Liver (tissue), 9 donors: ENCODE measurements around the gene PRKCH. TPM values are rescaled to one million over a fixed set of nuclear protein-coding genes. Genes with fewer than 3 reads are reported as not detected.

Source experiments
- DNase-seq: peaks from one replicate; pipeline ENCODE4 v3.0.0-alpha.2; 2017; ENCODE audit warnings: low spot score
- H3K27ac ChIP-seq, 2 donors: one replicate each; pipeline ENCODE4 v1.7.0; 2013; ENCODE audit warnings: inconsistent platforms in 2 of 2, low read length in 2 of 2, control low read depth in 1 of 2, low read depth in 1 of 2, mild to moderate bottlenecking in 1 of 2
- H3K27me3 ChIP-seq, 4 donors: one replicate each; pipeline versions ENCODE4 v1.6.1 to v1.7.0; 2013; ENCODE audit warnings: low read length in 3 of 4, inconsistent platforms in 1 of 4, mild to moderate bottlenecking in 1 of 4, moderate library complexity in 1 of 4; ENCODE audit not compliant: control insufficient read depth in 4 of 4, insufficient read depth in 4 of 4
- H3K36me3 ChIP-seq, 4 donors: one replicate each; pipeline versions ENCODE4 v1.6.1 to v1.7.0; 2013; ENCODE audit warnings: low read length in 3 of 4, mild to moderate bottlenecking in 3 of 4, low read depth in 1 of 4, moderate library complexity in 1 of 4; ENCODE audit not compliant: control insufficient read depth in 4 of 4, insufficient read depth in 3 of 4
- H3K4me1 ChIP-seq, 4 donors: one replicate each; pipeline versions ENCODE4 v1.6.1 to v1.7.0; 2013; ENCODE audit warnings: low read length in 3 of 4, mild to moderate bottlenecking in 3 of 4, moderate library complexity in 1 of 4; ENCODE audit not compliant: control insufficient read depth in 4 of 4, insufficient read depth in 4 of 4
- H3K4me3 ChIP-seq, 3 donors: one replicate each; pipeline versions ENCODE4 v1.6.1 to v1.7.0; 2013; ENCODE audit warnings: low read length in 3 of 3, control low read depth in 1 of 3, low read depth in 1 of 3, mild to moderate bottlenecking in 1 of 3
- H3K9ac ChIP-seq, 2 donors: one replicate each; pipeline ENCODE4 v1.7.0; 2013; ENCODE audit warnings: low read length in 2 of 2, mild to moderate bottlenecking in 2 of 2, moderate library complexity in 2 of 2, control low read depth in 1 of 2, low read depth in 1 of 2
- H3K9me3 ChIP-seq, 4 donors: one replicate each; pipeline versions ENCODE4 v1.6.1 to v1.7.0; 2013; ENCODE audit warnings: low read length in 3 of 4; ENCODE audit not compliant: control insufficient read depth in 4 of 4
- CTCF ChIP-seq: fragments of 150-350 bp; IDR thresholded peaks from 2 replicates; pipeline ENCODE4 v1.5.1; 2017; ENCODE audit warnings: improper control_type of control experiment, low read depth, low read length; ENCODE audit not compliant: missing input control
- EGR1 ChIP-seq, 2 donors: IDR thresholded peaks; 2 replicates each; pipeline ENCODE4 v1.6.1; 2016 to 2018; ENCODE audit warnings: antibody characterized with exemption in 2 of 2, low read depth in 2 of 2
- FOXA1 ChIP-seq: IDR thresholded peaks from 2 replicates; pipeline ENCODE4 v1.6.1; 2016; ENCODE audit warnings: antibody characterized with exemption
- FOXA2 ChIP-seq: IDR thresholded peaks from 2 replicates; pipeline ENCODE4 v1.6.1; 2016; ENCODE audit warnings: antibody characterized with exemption
- GABPA ChIP-seq, 2 donors: IDR thresholded peaks in 1 of 2; conservative IDR thresholded peaks in 1 of 2; 2 replicates each; pipeline ENCODE4 v1.6.1; 2016; ENCODE audit warnings: antibody characterized with exemption in 2 of 2, mild to moderate bottlenecking in 1 of 2, moderate library complexity in 1 of 2
- HNF4A ChIP-seq, 2 donors: conservative IDR thresholded peaks; 2 replicates each; pipeline ENCODE4 v1.6.1; 2016; ENCODE audit warnings: antibody characterized with exemption in 2 of 2, mild to moderate bottlenecking in 2 of 2
- HNF4G ChIP-seq: IDR thresholded peaks from 2 replicates; pipeline ENCODE4 v1.6.1; 2016; ENCODE audit warnings: antibody characterized with exemption
- JUND ChIP-seq, 2 donors: IDR thresholded peaks; 2 replicates each; pipeline ENCODE4 v1.6.1; 2016; ENCODE audit warnings: antibody characterized with exemption in 2 of 2
- MAX ChIP-seq: IDR thresholded peaks from 2 replicates; pipeline ENCODE4 v1.6.1; 2016; ENCODE audit warnings: antibody characterized with exemption
- NR2F2 ChIP-seq: IDR thresholded peaks from 2 replicates; pipeline ENCODE4 v1.6.1; 2016; ENCODE audit warnings: antibody characterized with exemption
- RAD21 ChIP-seq, 2 donors: IDR thresholded peaks; 2 replicates each; pipeline ENCODE4 v1.6.1; 2016; ENCODE audit warnings: antibody characterized with exemption in 2 of 2, mild to moderate bottlenecking in 2 of 2
- RXRA ChIP-seq, 2 donors: IDR thresholded peaks; 2 replicates each; pipeline ENCODE4 v1.6.1; 2017 to 2018; ENCODE audit warnings: antibody characterized with exemption in 2 of 2, mild to moderate bottlenecking in 1 of 2
- SP1 ChIP-seq: IDR thresholded peaks from 2 replicates; pipeline ENCODE4 v1.6.1; 2018; ENCODE audit warnings: antibody characterized with exemption, mild to moderate bottlenecking
- TAF1 ChIP-seq: conservative IDR thresholded peaks from 2 replicates; pipeline ENCODE4 v1.6.1; 2016; ENCODE audit warnings: antibody characterized with exemption, mild to moderate bottlenecking
- YY1 ChIP-seq: IDR thresholded peaks from 2 replicates; pipeline ENCODE4 v1.6.1; 2016; ENCODE audit warnings: antibody characterized with exemption, mild to moderate bottlenecking
- ZBTB33 ChIP-seq: IDR thresholded peaks from 2 replicates; pipeline ENCODE4 v1.6.1; 2016; ENCODE audit warnings: antibody characterized with exemption
- WGBS: extraction: QIAGEN DNeasy Blood & Tissue Kit; methylation state at CpG from one replicate; pipeline ENCODE4 v1.1.7; 2013; 5-methylcytosine and 5-hydroxymethylcytosine counted together
- polyA plus RNA-seq, 2 donors: library from polyadenylated mRNA; stranded (reverse) in 1 of 2; unstranded in 1 of 2; fragments of 200-250 nt in 1 of 2; fragments of >200 nt in 1 of 2; fragmentation: Nextera tagmentation in 1 of 2; extraction: Ambion mirVana in 1 of 2; gene quantifications; one replicate each; pipeline versions ENCODE4 v1.2.1 to v1.2.3, GENCODE V29; 2013 to 2015
- total RNA-seq, 2 donors: library from RNA; depleted of rRNA; stranded (reverse); fragments of >200 nt; gene quantifications; one replicate each; pipeline ENCODE4 v1.2.3, GENCODE V29; 2014
- donor health status: healthy.
- donor health status: healthy.
- donor health status: healthy.
- donor health status: healthy.
- donor health status: healthy.

Gene PRKCH
- total and polyA plus RNA-seq, 4 donors: 3.9 to 13.7 (median 7.0) TPM

- no peak for TF ChIP-seq MAX
- no peak for TF ChIP-seq HNF4G
- TF ChIP-seq EGR1 (IDR thresholded peaks at IDR 0.05; ENCODE audit: low read depth in 2 of 2): no peak
- TF ChIP-seq TAF1: no peak
- TF ChIP-seq HNF4A (conservative IDR thresholded peaks at IDR 0.05): no peak
- no peak for TF ChIP-seq JUND (IDR thresholded peaks at IDR 0.05)
- no peak for TF ChIP-seq SP1
- TF ChIP-seq ZBTB33: no peak
- TF ChIP-seq FOXA1: no peak
- TF ChIP-seq RAD21 (IDR thresholded peaks at IDR 0.05): no peak
- no peak for TF ChIP-seq GABPA (IDR thresholded peaks at IDR 0.05 in 1 of 2, conservative IDR thresholded peaks at IDR 0.05 in 1 of 2)
- TF ChIP-seq CTCF: no peak
- no peak for TF ChIP-seq NR2F2
- no peak for TF ChIP-seq FOXA2
- TF ChIP-seq RXRA (IDR thresholded peaks at IDR 0.05): no peak
- no peaks in the 10 kb centered on the region for H3K9me3 ChIP-seq
- no peak overlapping the region for H3K9ac ChIP-seq
- WGBS: 26% methylated on average over 5 of the region's 5 CpGs
- no peaks in the 10 kb centered on the region for H3K36me3 ChIP-seq
- no peak overlapping the region for H3K27ac ChIP-seq
- H3K4me1 ChIP-seq: peaks cover 2 to 32% (median 23%) of the 10 kb centered on the region in 4 donors
- H3K27me3 ChIP-seq: no peaks in the 10 kb centered on the region
- DNase-seq: no peak
- H3K4me3 ChIP-seq: peak overlapping the region in 2 of 3 donors; percentile 72 to 81
Measured at GRCh38 chr14:61279082-61279481, 42.3 kb upstream of the PRKCH start.

GRCh38 chr14:61280092-61280525 lies 41.3 kb upstream of the PRKCH start:
- no peaks in the 10 kb centered on the region for H3K9me3 ChIP-seq
- TF ChIP-seq RAD21 (IDR thresholded peaks at IDR 0.05): no peak
- no peak for TF ChIP-seq YY1
- TF ChIP-seq EGR1 (IDR thresholded peaks at IDR 0.05; ENCODE audit: low read depth in 2 of 2): no peak
- TF ChIP-seq CTCF: no peak
- TF ChIP-seq MAX: no peak
- TF ChIP-seq GABPA (IDR thresholded peaks at IDR 0.05 in 1 of 2, conservative IDR thresholded peaks at IDR 0.05 in 1 of 2): no peak
- TF ChIP-seq TAF1: no peak
- TF ChIP-seq RXRA (IDR thresholded peaks at IDR 0.05): no peak
- TF ChIP-seq HNF4A (conservative IDR thresholded peaks at IDR 0.05): no peak
- H3K36me3 ChIP-seq: no peaks in the 10 kb centered on the region
- WGBS: 7% methylated on average over 47 of the region's 47 CpGs
- H3K27ac ChIP-seq: peak overlapping the region; percentile 84 to 91
- H3K9ac ChIP-seq: peak overlapping the region; percentile 26 to 36
- no peaks in the 10 kb centered on the region for H3K27me3 ChIP-seq
- peak overlapping the region; percentile 72 to 81 (median 80) for H3K4me3 ChIP-seq
- DNase-seq: peak; percentile 35
- peaks cover 2 to 32% (median 25%) of the 10 kb centered on the region in 4 donors for H3K4me1 ChIP-seq
